ENCODE measurements around the gene ITPKB. TPM values are rescaled to one million over a fixed set of nuclear protein-coding genes. Genes with fewer than 3 reads are reported as not detected.
A peak's percentile ranks its signal among the peaks of the same experiment; 100 is the strongest.

Gene ITPKB
- total RNA-seq, 1 donor: 7.5 TPM

DNA sequence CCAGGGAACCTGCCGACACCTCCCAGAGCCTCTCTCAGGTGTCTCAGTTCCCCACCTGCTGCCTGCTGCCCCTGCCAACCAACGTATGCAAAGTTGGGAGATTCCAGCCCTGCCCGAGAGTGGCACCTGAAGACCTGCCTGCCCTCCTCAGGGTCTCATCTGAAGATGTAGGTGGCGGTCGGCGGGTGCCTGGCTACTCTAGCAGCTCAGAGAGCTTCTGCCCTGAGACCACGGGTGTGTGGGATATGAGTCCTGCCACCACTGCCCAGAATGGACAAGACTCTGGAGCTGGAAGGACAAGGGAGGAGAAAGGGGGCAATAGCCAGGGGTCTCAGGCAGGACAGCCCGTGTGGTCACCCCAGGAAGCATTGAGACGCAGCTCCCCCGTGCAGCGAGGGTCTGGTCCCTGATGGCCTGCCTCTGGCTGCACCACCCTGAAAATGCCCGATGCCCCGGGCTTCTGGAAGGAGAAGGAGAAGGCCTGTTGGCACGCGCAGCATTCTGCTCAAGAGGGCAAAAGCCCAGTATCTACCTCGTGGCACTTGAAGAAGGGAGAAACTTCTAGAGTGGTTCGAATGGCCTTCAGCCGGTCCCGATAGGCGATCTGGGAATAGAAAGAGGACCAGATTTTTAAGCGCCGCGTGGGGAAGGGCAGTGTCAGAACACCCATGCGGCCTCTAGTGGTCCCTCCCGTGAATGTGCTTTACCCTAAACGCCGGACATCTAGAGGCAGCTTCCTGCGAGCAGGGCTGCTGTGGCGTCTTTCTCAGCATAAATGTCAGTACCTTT, 101.7 kb downstream of the ITPKB start:
- no peak overlapping the region for H3K4me3 ChIP-seq (ENCODE audit: low read depth, low read length)
- DNase-seq (ENCODE audit: low read depth): peak; percentile 68
- TF ChIP-seq, protein P1, sequence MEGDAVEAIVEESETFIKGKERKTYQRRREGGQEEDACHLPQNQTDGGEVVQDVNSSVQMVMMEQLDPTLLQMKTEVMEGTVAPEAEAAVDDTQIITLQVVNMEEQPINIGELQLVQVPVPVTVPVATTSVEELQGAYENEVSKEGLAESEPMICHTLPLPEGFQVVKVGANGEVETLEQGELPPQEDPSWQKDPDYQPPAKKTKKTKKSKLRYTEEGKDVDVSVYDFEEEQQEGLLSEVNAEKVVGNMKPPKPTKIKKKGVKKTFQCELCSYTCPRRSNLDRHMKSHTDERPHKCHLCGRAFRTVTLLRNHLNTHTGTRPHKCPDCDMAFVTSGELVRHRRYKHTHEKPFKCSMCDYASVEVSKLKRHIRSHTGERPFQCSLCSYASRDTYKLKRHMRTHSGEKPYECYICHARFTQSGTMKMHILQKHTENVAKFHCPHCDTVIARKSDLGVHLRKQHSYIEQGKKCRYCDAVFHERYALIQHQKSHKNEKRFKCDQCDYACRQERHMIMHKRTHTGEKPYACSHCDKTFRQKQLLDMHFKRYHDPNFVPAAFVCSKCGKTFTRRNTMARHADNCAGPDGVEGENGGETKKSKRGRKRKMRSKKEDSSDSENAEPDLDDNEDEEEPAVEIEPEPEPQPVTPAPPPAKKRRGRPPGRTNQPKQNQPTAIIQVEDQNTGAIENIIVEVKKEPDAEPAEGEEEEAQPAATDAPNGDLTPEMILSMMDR (IDR thresholded peaks at IDR 0.05; ENCODE audit: insufficient read depth, low read length): peak; percentile 80

DNA sequence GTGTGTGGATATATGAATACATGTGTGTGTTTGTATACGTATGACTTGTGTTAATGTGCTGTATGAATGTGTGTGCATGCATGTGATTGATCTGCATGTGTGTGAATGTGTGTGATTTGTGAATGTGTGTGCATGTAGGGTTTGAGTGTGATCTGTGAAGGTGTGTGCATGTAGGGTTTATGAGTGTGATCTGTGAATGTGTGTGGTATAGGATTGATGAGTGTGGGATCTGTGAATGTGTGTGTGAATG, 102.3 kb downstream of the ITPKB start:
- DNase-seq (ENCODE audit: low read depth): no peak
- H3K4me3 ChIP-seq (ENCODE audit: low read depth, low read length): no peak overlapping the region
- TF ChIP-seq, protein P1 (IDR thresholded peaks at IDR 0.05; ENCODE audit: insufficient read depth, low read length): no peak

DNA sequence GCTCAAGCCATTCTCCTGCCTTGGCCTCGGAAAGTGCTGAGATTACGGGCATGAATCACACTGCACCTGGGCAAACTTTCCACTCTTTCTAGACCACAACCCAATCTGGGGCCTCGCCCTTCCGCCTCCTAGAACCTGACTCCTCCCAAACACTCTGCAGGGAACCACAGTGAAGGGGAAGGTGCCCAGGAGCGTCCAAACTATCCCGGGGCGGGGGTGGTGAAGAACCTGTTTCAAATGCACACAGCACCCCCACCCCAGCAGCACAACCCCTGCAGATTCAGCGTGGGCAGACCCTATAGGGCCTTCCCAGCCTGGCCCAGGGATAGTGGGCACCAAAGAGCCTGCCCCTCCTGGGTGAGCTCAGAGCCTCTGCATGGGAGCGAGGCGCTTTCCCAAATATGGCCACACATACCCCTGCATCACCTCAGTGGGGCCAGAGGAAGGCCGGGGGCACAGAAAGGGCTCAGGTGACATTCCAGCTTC, 103.6 kb downstream of the ITPKB start:
- TF ChIP-seq, protein P1 (IDR thresholded peaks at IDR 0.05; ENCODE audit: insufficient read depth, low read length): no peak
- H3K4me3 ChIP-seq (ENCODE audit: low read depth, low read length): no peak overlapping the region
- no peak for DNase-seq (ENCODE audit: low read depth)

DNA sequence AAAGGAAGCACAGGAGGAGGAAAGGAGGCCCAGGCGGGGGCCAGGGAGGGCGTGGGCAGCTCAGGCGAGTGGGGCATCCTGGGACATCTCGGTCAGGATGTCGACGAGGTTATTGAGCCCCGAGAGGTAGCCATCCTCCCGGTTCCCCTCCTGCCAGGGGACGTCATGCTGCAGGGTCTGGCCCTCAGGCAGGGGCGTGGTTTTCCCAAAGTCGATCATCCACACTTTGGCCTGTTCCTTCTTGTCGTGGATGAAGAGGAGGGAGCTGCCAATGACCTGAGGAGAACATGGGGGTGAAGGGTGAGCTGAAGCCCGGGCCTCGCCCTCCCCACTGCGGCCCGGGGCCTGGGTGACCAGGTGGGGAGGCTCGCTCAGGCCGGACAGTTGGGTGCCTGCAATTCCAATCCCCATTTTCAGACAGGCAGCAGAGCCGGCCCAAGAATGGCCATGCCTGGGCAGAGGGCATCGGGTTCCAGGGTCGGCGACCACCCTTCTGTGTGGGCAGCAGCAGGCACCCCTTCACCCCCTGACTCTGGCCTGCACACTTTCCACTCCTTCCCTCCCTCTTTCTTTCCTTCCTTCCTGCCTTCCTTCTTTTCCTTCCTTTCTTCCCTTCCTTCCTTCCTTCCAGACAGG, 104.4 kb downstream of the ITPKB start:
- H3K4me3 ChIP-seq (ENCODE audit: low read depth, low read length): no peak overlapping the region
- TF ChIP-seq, protein P1 (IDR thresholded peaks at IDR 0.05; ENCODE audit: insufficient read depth, low read length): no peak
- no peak for DNase-seq (ENCODE audit: low read depth)

DNA sequence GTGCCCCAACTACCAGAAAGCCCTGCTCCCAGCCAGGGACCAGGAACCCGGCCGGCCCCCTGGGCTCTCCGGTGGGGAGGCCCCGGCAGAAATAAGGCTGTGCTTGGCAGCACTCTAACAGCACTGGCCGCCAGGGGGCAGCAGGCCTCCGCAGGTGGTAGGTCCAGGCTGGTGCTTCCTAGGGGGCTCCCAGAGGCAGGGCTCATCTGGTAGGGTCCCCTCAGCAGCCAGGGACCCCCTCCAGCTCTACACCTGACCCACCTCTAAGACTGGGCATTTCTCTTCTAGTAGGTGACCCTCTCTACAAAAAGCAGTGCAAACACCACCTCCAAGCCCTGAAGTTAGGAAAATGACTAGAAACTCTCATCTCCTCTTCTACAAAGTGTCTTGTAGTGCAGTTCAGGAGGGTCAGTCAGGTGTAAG, 104.9 kb downstream of the ITPKB start:
- TF ChIP-seq, protein P1 (IDR thresholded peaks at IDR 0.05; ENCODE audit: insufficient read depth, low read length): peak; percentile 90
- DNase-seq (ENCODE audit: low read depth): peak; percentile 73
- no peak overlapping the region for H3K4me3 ChIP-seq (ENCODE audit: low read depth, low read length)

DNA sequence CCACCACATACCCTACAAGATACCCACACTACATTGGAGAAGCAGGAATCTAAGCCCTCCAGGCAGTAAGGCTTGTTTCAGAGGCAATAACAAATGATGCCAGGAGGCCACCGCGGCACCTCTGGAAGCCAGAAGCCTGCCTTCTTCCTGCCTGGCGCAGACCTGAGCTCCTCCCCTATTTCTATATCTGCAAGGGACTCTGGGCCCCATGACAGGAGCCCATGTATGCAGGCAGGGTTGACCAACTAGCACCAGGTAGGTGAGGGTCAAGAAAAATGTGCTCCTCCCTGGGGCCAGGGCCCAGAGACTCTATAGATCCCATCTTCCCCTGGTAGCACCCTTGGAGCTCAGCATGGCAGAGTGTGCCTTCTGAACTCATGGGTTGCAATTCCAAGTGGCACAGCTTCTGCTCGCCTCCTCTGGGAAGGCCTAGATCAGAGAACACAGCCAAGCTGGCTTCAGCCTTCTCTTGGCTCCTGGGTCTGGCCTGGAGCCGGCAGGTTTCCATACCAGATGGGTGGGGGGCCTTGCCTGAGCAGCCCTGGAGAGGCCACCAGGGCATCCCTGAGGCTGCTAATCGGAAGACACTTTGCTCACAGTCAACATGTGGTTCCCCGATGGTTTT, 105.4 kb downstream of the ITPKB start:
- DNase-seq (ENCODE audit: low read depth): no peak
- no peak overlapping the region for H3K4me3 ChIP-seq (ENCODE audit: low read depth, low read length)
- TF ChIP-seq, protein P1 (IDR thresholded peaks at IDR 0.05; ENCODE audit: insufficient read depth, low read length): no peak

Data from fibroblast of the aortic adventitia (primary cell).